ENCODE results near the gene PTPRR. TPM values are rescaled to one million over a fixed set of nuclear protein-coding genes. Genes with fewer than 3 reads are reported as not detected.

Gene PTPRR
- total RNA-seq, 1 donor from 2014 or later = 1.4 TPM

DNA sequence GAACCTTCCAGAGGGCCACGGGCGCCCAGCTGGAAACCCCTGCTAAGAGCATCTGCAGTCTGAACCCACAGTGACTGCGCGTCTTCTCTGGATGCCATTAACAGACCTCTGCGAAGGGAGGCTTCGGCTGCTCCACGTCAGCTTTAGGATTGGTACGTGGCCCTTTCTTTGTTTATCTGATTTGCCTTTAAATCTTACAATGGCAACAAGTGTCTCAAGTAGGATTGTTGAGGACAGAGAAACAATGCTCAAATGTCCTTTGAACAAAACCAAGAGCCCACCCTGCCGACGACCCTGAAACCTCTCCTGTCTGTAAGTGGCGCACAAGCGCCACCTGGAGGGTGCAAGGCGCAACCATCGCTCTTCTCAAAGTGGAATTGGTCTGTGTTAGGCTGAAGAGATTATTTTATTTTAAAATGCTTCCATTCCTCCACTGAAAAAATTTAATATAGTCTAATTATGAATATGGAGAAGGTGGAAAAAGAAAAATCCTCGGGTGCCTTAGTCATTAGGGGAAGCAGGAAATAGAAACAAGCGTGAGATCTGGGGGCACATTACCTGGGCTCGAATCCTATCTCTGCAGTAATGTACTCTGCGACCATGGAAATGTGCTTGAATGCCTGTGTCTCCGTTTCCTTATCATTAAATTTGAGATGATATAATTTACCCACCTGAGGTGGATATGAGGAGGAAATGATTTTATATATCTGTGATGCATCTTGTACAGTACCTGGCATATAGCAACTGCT is 200.7 kb downstream of the PTPRR start:
- FAIRE-seq = no peak

GRCh38 chr12:70719071-70719470 is 201.5 kb downstream of the PTPRR start:
- H3K27me3 ChIP-seq (ENCODE audit: insufficient read depth, low read length) = no peaks in the 10 kb centered on the region
- no peaks in the 10 kb centered on the region for H4K20me1 ChIP-seq (ENCODE audit: insufficient read depth, low read length)
- Mint-ChIP-seq H3K36me3 (ENCODE audit: low read depth, unreplicated experiment) (no peaks in the 10 kb centered on the region), H3K9me3 (ENCODE audit: unreplicated experiment) (no peaks in the 10 kb centered on the region), H3K27ac (ENCODE audit: unreplicated experiment) (no peak overlapping the region), H3K4me3 (ENCODE audit: unreplicated experiment) (no peak overlapping the region), H3K27me3 (ENCODE audit: low read depth, unreplicated experiment) (no peaks in the 10 kb centered on the region), H3K4me1 (ENCODE audit: low read depth, unreplicated experiment) (no peaks in the 10 kb centered on the region)
- no peak overlapping the region for H3K27ac ChIP-seq (ENCODE audit: low read depth, low read length)
- H3K4me2 ChIP-seq (ENCODE audit: low read length) = no peak overlapping the region
- no peaks in the 10 kb centered on the region for H3K79me2 ChIP-seq (ENCODE audit: insufficient read depth, low read length)
- H3K9me3 ChIP-seq (ENCODE audit: insufficient read depth, low read depth, low read length) = no peaks in the 10 kb centered on the region
- no peaks in the 10 kb centered on the region for H3K36me3 ChIP-seq (ENCODE audit: insufficient read depth, low read length)
- no peaks in the 10 kb centered on the region for H3K4me1 ChIP-seq (ENCODE audit: insufficient read depth, low read length)
- H3K4me3 ChIP-seq (ENCODE audit: insufficient read depth, low read depth, low read length) = no peak overlapping the region
- peak overlapping the region; percentile 55 for H2AFZ ChIP-seq (ENCODE audit: low read depth, low read length)
- TF ChIP-seq EZH2 (IDR thresholded peaks at IDR 0.05; ENCODE audit: insufficient read depth, low read length) (no peak), CTCF (IDR thresholded peaks at IDR 0.05; ENCODE audit: insufficient read depth, low read depth, low read length) (no peak)
- DNase-seq (ENCODE audit: low read depth) (no peak), FAIRE-seq (no peak)
- H3K9ac ChIP-seq (ENCODE audit: low read length) = no peak overlapping the region

More for the DNA sequence above, 200.7 kb downstream of the PTPRR start:
- H3K4me2 ChIP-seq (ENCODE audit: low read length) = peak overlapping the region; percentile 82
- no peaks in the 10 kb centered on the region for H3K36me3 Mint-ChIP-seq (ENCODE audit: low read depth, unreplicated experiment)
- H3K9me3 Mint-ChIP-seq (ENCODE audit: unreplicated experiment) = no peaks in the 10 kb centered on the region
- H3K27me3 ChIP-seq (ENCODE audit: insufficient read depth, low read length) = no peaks in the 10 kb centered on the region
- no peak overlapping the region for H3K27ac Mint-ChIP-seq (ENCODE audit: unreplicated experiment)
- H2AFZ ChIP-seq (ENCODE audit: low read depth, low read length) = peak overlapping the region; percentile 83
- DNase-seq (ENCODE audit: low read depth) = peak; percentile 41
- no peaks in the 10 kb centered on the region for H4K20me1 ChIP-seq (ENCODE audit: insufficient read depth, low read length)
- H3K27me3 Mint-ChIP-seq (ENCODE audit: low read depth, unreplicated experiment) = no peaks in the 10 kb centered on the region
- H3K4me3 Mint-ChIP-seq (ENCODE audit: unreplicated experiment) = no peak overlapping the region
- peak overlapping the region; percentile 78 for H3K9ac ChIP-seq (ENCODE audit: low read length)
- peak overlapping the region; percentile 58 for H3K4me3 ChIP-seq (ENCODE audit: insufficient read depth, low read depth, low read length)
- H3K9me3 ChIP-seq (ENCODE audit: insufficient read depth, low read depth, low read length) = no peaks in the 10 kb centered on the region
- no peaks in the 10 kb centered on the region for H3K4me1 Mint-ChIP-seq (ENCODE audit: low read depth, unreplicated experiment)
- no peaks in the 10 kb centered on the region for H3K4me1 ChIP-seq (ENCODE audit: insufficient read depth, low read length)
- H3K36me3 ChIP-seq (ENCODE audit: insufficient read depth, low read length) = no peaks in the 10 kb centered on the region
- H3K79me2 ChIP-seq (ENCODE audit: insufficient read depth, low read length) = no peaks in the 10 kb centered on the region
- TF ChIP-seq EZH2 (IDR thresholded peaks at IDR 0.05; ENCODE audit: insufficient read depth, low read length) = no peak
- peak; percentile 99 for TF ChIP-seq CTCF (IDR thresholded peaks at IDR 0.05; ENCODE audit: insufficient read depth, low read depth, low read length)
- peak overlapping the region; percentile 29 for H3K27ac ChIP-seq (ENCODE audit: low read depth, low read length)

- TF ChIP-seq EZH2 (IDR thresholded peaks at IDR 0.05; ENCODE audit: insufficient read depth, low read length) = no peak
- TF ChIP-seq CTCF (IDR thresholded peaks at IDR 0.05; ENCODE audit: insufficient read depth, low read depth, low read length) = no peak
- Histone ChIP-seq H3K27ac (ENCODE audit: low read depth, low read length) (no peak overlapping the region), H3K4me1 (ENCODE audit: insufficient read depth, low read length) (no peaks in the 10 kb centered on the region), H3K79me2 (ENCODE audit: insufficient read depth, low read length) (no peaks in the 10 kb centered on the region), H4K20me1 (ENCODE audit: insufficient read depth, low read length) (no peaks in the 10 kb centered on the region), H3K4me3 (ENCODE audit: insufficient read depth, low read depth, low read length) (no peak overlapping the region), H2AFZ (ENCODE audit: low read depth, low read length) (no peak overlapping the region), H3K9me3 (ENCODE audit: insufficient read depth, low read depth, low read length) (no peaks in the 10 kb centered on the region), H3K36me3 (ENCODE audit: insufficient read depth, low read length) (no peaks in the 10 kb centered on the region), H3K4me2 (ENCODE audit: low read length) (no peak overlapping the region), H3K27me3 (ENCODE audit: insufficient read depth, low read length) (no peaks in the 10 kb centered on the region), H3K9ac (ENCODE audit: low read length) (no peak overlapping the region)
- Mint-ChIP-seq H3K9me3 (ENCODE audit: unreplicated experiment) (no peaks in the 10 kb centered on the region), H3K4me3 (ENCODE audit: unreplicated experiment) (no peak overlapping the region), H3K27me3 (ENCODE audit: low read depth, unreplicated experiment) (no peaks in the 10 kb centered on the region), H3K4me1 (ENCODE audit: low read depth, unreplicated experiment) (no peaks in the 10 kb centered on the region), H3K36me3 (ENCODE audit: low read depth, unreplicated experiment) (no peaks in the 10 kb centered on the region), H3K27ac (ENCODE audit: unreplicated experiment) (no peak overlapping the region)
- DNase-seq (ENCODE audit: low read depth) (no peak), FAIRE-seq (no peak)
Measured at GRCh38 chr12:70711831-70712230, 208.7 kb downstream of the PTPRR start.
